ENCODE measurements around the gene ABCB8.

ABCB8 gene

DNA sequence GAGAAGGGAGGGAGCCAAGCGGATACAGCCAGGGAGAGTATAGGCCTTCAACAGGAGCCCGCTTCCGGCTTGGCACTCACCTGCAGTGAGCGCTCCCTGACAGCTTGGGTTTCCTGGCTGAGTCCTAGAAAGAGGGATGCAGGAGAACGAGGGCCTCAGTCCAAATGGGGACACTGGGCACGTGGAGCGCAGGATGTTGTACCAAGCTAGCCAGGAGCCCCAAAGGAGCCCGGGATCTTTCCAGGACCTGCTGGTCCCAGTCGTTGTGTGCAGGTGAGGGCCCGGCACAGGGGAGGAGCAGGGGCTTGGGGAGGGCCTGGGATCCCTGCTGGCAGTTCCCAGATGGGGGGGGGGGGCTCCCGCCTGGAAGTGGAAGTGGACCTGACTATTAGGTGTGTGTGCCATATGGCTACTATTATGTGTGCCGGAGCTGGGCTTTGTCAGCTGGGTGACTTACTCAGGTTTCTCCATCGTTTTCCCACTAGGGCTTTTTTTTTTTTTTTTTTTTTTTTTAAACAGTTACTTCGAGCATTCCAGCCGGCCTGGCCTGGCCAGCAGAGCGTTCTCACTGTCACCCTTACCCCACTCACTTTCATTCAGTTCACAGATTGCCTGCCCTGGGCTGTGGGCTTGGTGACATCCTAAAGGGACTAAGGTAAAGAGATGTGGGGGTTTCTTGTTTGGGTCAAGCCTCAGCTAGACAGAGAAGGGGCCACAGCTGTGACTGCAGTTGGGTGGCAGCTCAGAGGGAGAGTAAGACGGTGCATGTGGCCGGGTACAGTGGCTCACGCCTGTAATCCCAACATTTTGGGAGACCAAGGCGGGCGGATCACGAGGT, 61.9 kb downstream of the ABCB8 start:
- Histone ChIP-seq H3K9me3 (ENCODE audit: severe bottlenecking) (no peaks in the 10 kb centered on the region), H3K4me1 (ENCODE audit: insufficient read depth, poor library complexity, severe bottlenecking) (peaks cover 3% of the 10 kb centered on the region), H3K27ac (ENCODE audit: poor library complexity, severe bottlenecking) (peak overlapping the region; percentile 66)

DNA sequence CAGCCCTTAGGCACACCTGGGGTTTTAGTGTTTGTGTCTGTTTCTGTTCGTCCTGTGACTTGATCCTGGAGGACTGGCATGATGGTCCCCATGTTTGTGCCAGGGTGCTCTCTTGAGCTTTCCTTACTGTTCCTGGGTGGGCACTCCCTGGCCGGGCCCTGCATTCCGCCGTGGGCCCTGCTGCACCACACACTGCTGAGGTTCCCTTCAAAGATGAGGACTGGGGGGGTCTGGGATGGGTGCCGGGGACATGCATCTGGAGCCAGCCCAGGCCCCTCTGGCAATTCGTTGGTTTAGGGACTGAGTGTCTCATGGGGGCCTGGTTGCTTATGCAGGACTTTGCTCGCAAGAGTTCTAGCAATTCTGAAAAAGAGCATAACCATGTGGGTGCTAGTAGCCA, 62.8 kb downstream of the ABCB8 start:
- H3K27me3 ChIP-seq (ENCODE audit: insufficient read depth, poor library complexity, severe bottlenecking): no peaks in the 10 kb centered on the region
- no peak overlapping the region for H3K4me3 ChIP-seq (ENCODE audit: severe bottlenecking)
- H3K36me3 ChIP-seq (ENCODE audit: low read depth): peaks cover 34% of the 10 kb centered on the region
- no peaks in the 10 kb centered on the region for H3K9me3 ChIP-seq (ENCODE audit: severe bottlenecking)
- no peak for DNase-seq (ENCODE audit: low spot score)
- TF ChIP-seq, protein P1, sequence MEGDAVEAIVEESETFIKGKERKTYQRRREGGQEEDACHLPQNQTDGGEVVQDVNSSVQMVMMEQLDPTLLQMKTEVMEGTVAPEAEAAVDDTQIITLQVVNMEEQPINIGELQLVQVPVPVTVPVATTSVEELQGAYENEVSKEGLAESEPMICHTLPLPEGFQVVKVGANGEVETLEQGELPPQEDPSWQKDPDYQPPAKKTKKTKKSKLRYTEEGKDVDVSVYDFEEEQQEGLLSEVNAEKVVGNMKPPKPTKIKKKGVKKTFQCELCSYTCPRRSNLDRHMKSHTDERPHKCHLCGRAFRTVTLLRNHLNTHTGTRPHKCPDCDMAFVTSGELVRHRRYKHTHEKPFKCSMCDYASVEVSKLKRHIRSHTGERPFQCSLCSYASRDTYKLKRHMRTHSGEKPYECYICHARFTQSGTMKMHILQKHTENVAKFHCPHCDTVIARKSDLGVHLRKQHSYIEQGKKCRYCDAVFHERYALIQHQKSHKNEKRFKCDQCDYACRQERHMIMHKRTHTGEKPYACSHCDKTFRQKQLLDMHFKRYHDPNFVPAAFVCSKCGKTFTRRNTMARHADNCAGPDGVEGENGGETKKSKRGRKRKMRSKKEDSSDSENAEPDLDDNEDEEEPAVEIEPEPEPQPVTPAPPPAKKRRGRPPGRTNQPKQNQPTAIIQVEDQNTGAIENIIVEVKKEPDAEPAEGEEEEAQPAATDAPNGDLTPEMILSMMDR (IDR thresholded peaks at IDR 0.05; ENCODE audit: poor library complexity, severe bottlenecking): no peak
- H3K4me1 ChIP-seq (ENCODE audit: insufficient read depth, poor library complexity, severe bottlenecking): peaks cover 3% of the 10 kb centered on the region
- no peak for ATAC-seq (ENCODE audit: low read depth)
- no peak overlapping the region for H3K27ac ChIP-seq (ENCODE audit: poor library complexity, severe bottlenecking)

More for the DNA sequence above, 61.9 kb downstream of the ABCB8 start:
- no peaks in the 10 kb centered on the region for H3K27me3 ChIP-seq (ENCODE audit: insufficient read depth, poor library complexity, severe bottlenecking)
- ATAC-seq (ENCODE audit: low read depth) (no peak), DNase-seq (ENCODE audit: low spot score) (no peak)
- TF ChIP-seq, protein P1 (IDR thresholded peaks at IDR 0.05; ENCODE audit: poor library complexity, severe bottlenecking): no peak
- H3K4me3 ChIP-seq (ENCODE audit: severe bottlenecking): no peak overlapping the region
- peaks cover 31% of the 10 kb centered on the region for H3K36me3 ChIP-seq (ENCODE audit: low read depth)

DNA sequence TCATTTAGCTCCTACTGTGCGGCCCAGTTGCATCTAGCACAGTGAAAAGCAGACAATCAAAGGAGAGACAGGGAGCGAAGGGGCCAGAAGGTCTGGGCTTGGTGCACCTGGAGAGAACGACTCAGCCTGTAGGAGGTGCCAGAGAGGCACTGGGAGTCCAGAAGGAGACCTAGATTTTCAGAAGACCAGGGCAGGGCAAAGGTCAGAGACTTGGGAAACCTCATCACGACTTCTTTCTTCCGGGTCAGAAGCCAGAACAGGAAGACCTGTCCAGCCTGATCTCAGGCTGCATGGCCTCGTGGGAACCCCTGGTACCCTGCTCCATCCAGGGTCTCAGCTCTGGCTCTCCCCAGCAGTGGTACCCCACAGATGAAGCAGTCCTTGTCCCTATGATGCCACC, 63.2 kb downstream of the ABCB8 start:
- Histone ChIP-seq H3K4me3 (ENCODE audit: severe bottlenecking) (no peak overlapping the region), H3K4me1 (ENCODE audit: insufficient read depth, poor library complexity, severe bottlenecking) (peaks cover 3% of the 10 kb centered on the region), H3K27ac (ENCODE audit: poor library complexity, severe bottlenecking) (no peak overlapping the region), H3K27me3 (ENCODE audit: insufficient read depth, poor library complexity, severe bottlenecking) (no peaks in the 10 kb centered on the region), H3K9me3 (ENCODE audit: severe bottlenecking) (no peaks in the 10 kb centered on the region), H3K36me3 (ENCODE audit: low read depth) (peaks cover 34% of the 10 kb centered on the region)
- TF ChIP-seq, protein P1 (IDR thresholded peaks at IDR 0.05; ENCODE audit: poor library complexity, severe bottlenecking): peak; percentile 26
- DNase-seq (ENCODE audit: low spot score) (no peak), ATAC-seq (ENCODE audit: low read depth) (no peak)

DNA sequence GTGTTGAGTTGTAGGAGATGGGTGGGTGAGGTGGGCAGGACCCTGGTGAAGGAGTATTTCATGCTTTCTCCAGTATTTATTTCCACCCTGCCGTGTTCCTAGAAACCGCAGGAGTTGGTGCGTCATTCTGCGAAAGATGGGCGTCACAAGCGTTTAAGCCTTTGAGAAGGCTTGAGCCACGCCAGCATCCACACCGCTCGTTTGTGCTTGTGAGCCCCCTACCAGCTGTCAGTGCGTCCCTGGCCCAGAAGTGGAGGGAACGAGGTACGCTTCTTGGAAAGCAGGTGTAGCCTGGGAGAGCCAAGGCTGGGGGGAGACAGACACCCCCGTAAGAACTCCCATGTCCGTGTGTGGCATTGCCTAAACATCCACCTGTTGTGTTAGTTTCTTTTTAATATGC, 63.7 kb downstream of the ABCB8 start:
- TF ChIP-seq, protein P1 (IDR thresholded peaks at IDR 0.05; ENCODE audit: poor library complexity, severe bottlenecking): no peak
- Histone ChIP-seq H3K9me3 (ENCODE audit: severe bottlenecking) (no peaks in the 10 kb centered on the region), H3K27ac (ENCODE audit: poor library complexity, severe bottlenecking) (no peak overlapping the region), H3K4me1 (ENCODE audit: insufficient read depth, poor library complexity, severe bottlenecking) (peaks cover 3% of the 10 kb centered on the region), H3K27me3 (ENCODE audit: insufficient read depth, poor library complexity, severe bottlenecking) (no peaks in the 10 kb centered on the region), H3K4me3 (ENCODE audit: severe bottlenecking) (no peak overlapping the region), H3K36me3 (ENCODE audit: low read depth) (peaks cover 34% of the 10 kb centered on the region)
- ATAC-seq (ENCODE audit: low read depth): no peak
- no peak for DNase-seq (ENCODE audit: low spot score)

DNA sequence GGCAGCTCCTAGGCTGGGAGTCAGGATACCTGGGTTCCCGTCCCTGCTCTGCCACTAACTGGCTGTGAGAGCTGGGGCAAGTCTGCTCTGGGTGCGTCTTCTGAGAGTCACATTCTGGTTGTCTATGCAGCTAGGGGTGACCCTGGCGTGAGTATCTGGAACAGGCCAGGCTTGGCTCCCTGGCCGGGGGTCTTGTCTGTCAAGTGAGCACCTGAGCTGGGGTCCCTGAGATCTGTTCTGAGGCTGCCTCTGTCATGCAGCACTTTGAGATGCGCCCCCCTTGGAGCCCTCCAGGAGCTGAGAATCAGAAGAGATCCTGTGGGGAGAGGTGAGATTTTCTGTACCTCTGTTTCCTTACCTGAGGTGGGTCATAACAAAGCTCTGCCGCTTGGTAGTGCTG, 65.5 kb downstream of the ABCB8 start:
- Histone ChIP-seq H3K36me3 (ENCODE audit: low read depth) (peaks cover 39% of the 10 kb centered on the region), H3K4me1 (ENCODE audit: insufficient read depth, poor library complexity, severe bottlenecking) (no peaks in the 10 kb centered on the region), H3K27me3 (ENCODE audit: insufficient read depth, poor library complexity, severe bottlenecking) (no peaks in the 10 kb centered on the region), H3K9me3 (ENCODE audit: severe bottlenecking) (no peaks in the 10 kb centered on the region), H3K27ac (ENCODE audit: poor library complexity, severe bottlenecking) (no peak overlapping the region), H3K4me3 (ENCODE audit: severe bottlenecking) (no peak overlapping the region)
- no peak for ATAC-seq (ENCODE audit: low read depth)
- TF ChIP-seq, protein P1 (IDR thresholded peaks at IDR 0.05; ENCODE audit: poor library complexity, severe bottlenecking): no peak
- peak; percentile 51 for DNase-seq (ENCODE audit: low spot score)
